ENCODE measurements around the gene RXRA.

Gene RXRA

GRCh38 chr9:134419684-134420076 is 93.4 kb downstream of the RXRA start:
- Histone ChIP-seq H3K9me3 (ENCODE audit: insufficient read depth, low read depth, low read length) (no peaks in the 10 kb centered on the region), H3K27ac (ENCODE audit: low read depth, low read length) (no peak overlapping the region), H3K4me3 (ENCODE audit: low read length) (no peak overlapping the region), H3K9ac (ENCODE audit: low read depth, low read length) (no peak overlapping the region), H3K27me3 (ENCODE audit: insufficient read depth, low read length) (no peaks in the 10 kb centered on the region), H3K4me1 (ENCODE audit: insufficient read depth, low read length) (no peaks in the 10 kb centered on the region), H3K36me3 (ENCODE audit: insufficient read depth, low read length) (peaks cover 7% of the 10 kb centered on the region)
- WGBS, result 62% methylated on average over 10 of the region's 10 CpGs

- Histone ChIP-seq H3K4me1 (ENCODE audit: insufficient read depth, low read length) (no peaks in the 10 kb centered on the region), H3K36me3 (ENCODE audit: insufficient read depth, low read length) (peaks cover 7% of the 10 kb centered on the region), H3K9ac (ENCODE audit: low read depth, low read length) (no peak overlapping the region), H3K27me3 (ENCODE audit: insufficient read depth, low read length) (no peaks in the 10 kb centered on the region), H3K9me3 (ENCODE audit: insufficient read depth, low read depth, low read length) (no peaks in the 10 kb centered on the region), H3K27ac (ENCODE audit: low read depth, low read length) (no peak overlapping the region), H3K4me3 (ENCODE audit: low read length) (no peak overlapping the region)
- 95% methylated on average over 18 of the region's 18 CpGs for WGBS
Measured at GRCh38 chr9:134420281-134420845, 94.1 kb downstream of the RXRA start.

- Histone ChIP-seq H3K36me3 (ENCODE audit: insufficient read depth, low read length) (peaks cover 10% of the 10 kb centered on the region), H3K27ac (ENCODE audit: low read depth, low read length) (no peak overlapping the region), H3K9me3 (ENCODE audit: insufficient read depth, low read depth, low read length) (no peaks in the 10 kb centered on the region), H3K9ac (ENCODE audit: low read depth, low read length) (no peak overlapping the region), H3K27me3 (ENCODE audit: insufficient read depth, low read length) (no peaks in the 10 kb centered on the region), H3K4me1 (ENCODE audit: insufficient read depth, low read length) (no peaks in the 10 kb centered on the region), H3K4me3 (ENCODE audit: low read length) (no peak overlapping the region)
- WGBS, result 94% methylated on average over 10 of the region's 10 CpGs
Measured at GRCh38 chr9:134420974-134421432, 94.7 kb downstream of the RXRA start.

DNA sequence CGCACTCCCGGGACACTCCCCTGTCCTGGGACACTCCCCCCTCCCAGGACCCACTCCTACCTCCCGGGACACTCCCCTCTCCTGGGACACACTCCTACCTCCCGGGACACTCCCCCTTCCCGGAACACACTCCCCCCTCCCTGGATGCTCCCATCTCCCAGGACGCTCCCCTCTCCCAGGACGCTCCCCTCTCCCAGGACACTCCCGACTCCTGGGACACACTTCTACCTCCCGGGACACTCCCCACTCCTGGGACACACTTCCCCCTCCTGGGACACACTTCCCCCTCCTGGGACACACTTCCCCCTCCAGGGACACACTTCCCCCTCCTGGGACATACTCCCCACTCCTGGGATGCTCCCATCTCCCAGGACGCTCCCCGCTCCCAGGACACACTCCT is 95.6 kb downstream of the RXRA start:
- H3K9ac ChIP-seq (ENCODE audit: low read depth, low read length), result no peak overlapping the region
- no peak overlapping the region for H3K27ac ChIP-seq (ENCODE audit: low read depth, low read length)

GRCh38 chr9:134422301-134423090 is 96.2 kb downstream of the RXRA start:
- Histone ChIP-seq H3K4me3 (ENCODE audit: low read length) (no peak overlapping the region), H3K27ac (ENCODE audit: low read depth, low read length) (no peak overlapping the region), H3K9me3 (ENCODE audit: insufficient read depth, low read depth, low read length) (no peaks in the 10 kb centered on the region), H3K9ac (ENCODE audit: low read depth, low read length) (no peak overlapping the region), H3K36me3 (ENCODE audit: insufficient read depth, low read length) (peaks cover 10% of the 10 kb centered on the region), H3K27me3 (ENCODE audit: insufficient read depth, low read length) (no peaks in the 10 kb centered on the region), H3K4me1 (ENCODE audit: insufficient read depth, low read length) (no peaks in the 10 kb centered on the region)
- 90% methylated on average over 31 of the region's 32 CpGs for WGBS

More for the DNA sequence above, 95.6 kb downstream of the RXRA start:
- Histone ChIP-seq H3K4me3 (ENCODE audit: low read length) (no peak overlapping the region), H3K4me1 (ENCODE audit: insufficient read depth, low read length) (no peaks in the 10 kb centered on the region), H3K36me3 (ENCODE audit: insufficient read depth, low read length) (peaks cover 10% of the 10 kb centered on the region), H3K9me3 (ENCODE audit: insufficient read depth, low read depth, low read length) (no peaks in the 10 kb centered on the region), H3K27me3 (ENCODE audit: insufficient read depth, low read length) (no peaks in the 10 kb centered on the region)
- WGBS, result 95% methylated on average over 11 of the region's 11 CpGs

DNA sequence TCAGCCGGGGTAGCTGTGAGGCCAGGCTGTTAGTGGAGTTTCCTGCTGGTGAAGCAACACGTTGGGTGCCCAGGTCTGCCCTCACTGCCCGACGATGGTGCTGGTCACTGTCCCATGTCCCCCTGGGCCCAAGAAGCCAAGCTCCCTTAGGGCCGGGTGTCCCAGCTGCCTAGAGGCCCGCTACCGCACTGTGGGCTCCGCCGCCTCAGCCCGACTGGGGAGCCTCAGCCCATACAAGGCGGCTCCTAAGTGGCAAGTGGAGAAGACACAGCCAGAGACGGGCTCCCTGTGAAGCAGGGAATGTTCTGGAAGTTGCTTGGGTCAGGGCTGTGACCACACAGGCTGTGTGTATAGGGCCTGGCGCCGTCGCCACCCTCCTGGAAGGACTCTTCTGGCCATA is 96.9 kb downstream of the RXRA start:
- no peak overlapping the region for H3K9ac ChIP-seq (ENCODE audit: low read depth, low read length)
- peaks cover 10% of the 10 kb centered on the region for H3K36me3 ChIP-seq (ENCODE audit: insufficient read depth, low read length)
- H3K4me3 ChIP-seq (ENCODE audit: low read length), result no peak overlapping the region
- no peaks in the 10 kb centered on the region for H3K27me3 ChIP-seq (ENCODE audit: insufficient read depth, low read length)
- no peak overlapping the region for H3K27ac ChIP-seq (ENCODE audit: low read depth, low read length)
- no peaks in the 10 kb centered on the region for H3K9me3 ChIP-seq (ENCODE audit: insufficient read depth, low read depth, low read length)
- no peaks in the 10 kb centered on the region for H3K4me1 ChIP-seq (ENCODE audit: insufficient read depth, low read length)
- WGBS, result 93% methylated on average over 15 of the region's 15 CpGs

DNA sequence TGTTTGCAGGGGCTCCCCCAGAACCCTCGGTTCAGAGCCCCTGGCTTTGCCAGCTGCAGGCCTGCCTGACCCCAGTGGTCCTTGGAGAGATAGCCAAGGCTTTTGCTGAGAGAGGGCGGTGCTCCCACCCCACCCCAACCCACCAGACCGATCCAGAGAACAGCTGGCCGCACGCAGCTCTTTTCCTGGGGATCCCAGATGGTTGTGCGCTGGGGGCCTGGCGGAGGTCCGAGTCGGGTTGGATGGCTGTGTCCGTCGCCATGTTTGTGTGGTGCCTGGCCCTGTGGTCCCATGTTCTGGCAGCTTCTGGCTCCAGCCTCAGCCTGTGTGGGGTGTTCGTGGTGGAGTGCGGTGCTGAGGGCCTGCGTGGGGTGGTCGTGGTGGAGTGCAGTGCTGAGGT is 97.5 kb downstream of the RXRA start:
- no peak overlapping the region for H3K4me3 ChIP-seq (ENCODE audit: low read length)
- no peaks in the 10 kb centered on the region for H3K4me1 ChIP-seq (ENCODE audit: insufficient read depth, low read length)
- peaks cover 10% of the 10 kb centered on the region for H3K36me3 ChIP-seq (ENCODE audit: insufficient read depth, low read length)
- no peak overlapping the region for H3K9ac ChIP-seq (ENCODE audit: low read depth, low read length)
- no peaks in the 10 kb centered on the region for H3K27me3 ChIP-seq (ENCODE audit: insufficient read depth, low read length)
- no peak overlapping the region for H3K27ac ChIP-seq (ENCODE audit: low read depth, low read length)
- 96% methylated on average over 15 of the region's 15 CpGs for WGBS
- no peaks in the 10 kb centered on the region for H3K9me3 ChIP-seq (ENCODE audit: insufficient read depth, low read depth, low read length)

DNA sequence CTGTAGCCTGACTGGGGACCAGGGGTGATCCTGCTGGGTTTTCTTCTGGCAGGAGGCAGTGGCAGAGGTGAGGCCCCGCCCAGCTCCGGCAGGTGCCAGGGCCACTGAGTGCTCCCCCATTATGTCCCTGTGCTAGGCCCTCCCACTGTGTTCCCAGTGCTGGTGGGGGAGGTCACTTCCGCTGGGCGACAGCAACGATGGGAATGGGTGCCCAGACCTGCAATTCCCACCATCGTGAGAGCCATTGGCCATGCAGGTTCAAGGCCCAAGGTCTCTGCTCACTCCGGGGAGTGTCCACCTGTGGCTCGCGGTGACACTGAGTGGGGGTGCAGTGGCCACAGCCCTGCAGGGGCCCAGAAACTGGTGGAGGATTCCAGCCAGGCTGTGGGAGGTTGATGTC is 98.6 kb downstream of the RXRA start:
- H3K36me3 ChIP-seq (ENCODE audit: insufficient read depth, low read length), result peaks cover 12% of the 10 kb centered on the region
- no peak overlapping the region for H3K4me3 ChIP-seq (ENCODE audit: low read length)
- no peaks in the 10 kb centered on the region for H3K4me1 ChIP-seq (ENCODE audit: insufficient read depth, low read length)
- H3K27me3 ChIP-seq (ENCODE audit: insufficient read depth, low read length), result no peaks in the 10 kb centered on the region
- H3K9me3 ChIP-seq (ENCODE audit: insufficient read depth, low read depth, low read length), result no peaks in the 10 kb centered on the region
- 92% methylated on average over 9 of the region's 9 CpGs for WGBS
- no peak overlapping the region for H3K9ac ChIP-seq (ENCODE audit: low read depth, low read length)
- H3K27ac ChIP-seq (ENCODE audit: low read depth, low read length), result no peak overlapping the region

- 84% methylated on average over 3 of the region's 9 CpGs for WGBS
- Histone ChIP-seq H3K4me3 (ENCODE audit: low read length) (no peak overlapping the region), H3K27ac (ENCODE audit: low read depth, low read length) (no peak overlapping the region), H3K9me3 (ENCODE audit: insufficient read depth, low read depth, low read length) (no peaks in the 10 kb centered on the region), H3K36me3 (ENCODE audit: insufficient read depth, low read length) (peaks cover 12% of the 10 kb centered on the region), H3K9ac (ENCODE audit: low read depth, low read length) (no peak overlapping the region), H3K27me3 (ENCODE audit: insufficient read depth, low read length) (no peaks in the 10 kb centered on the region), H3K4me1 (ENCODE audit: insufficient read depth, low read length) (no peaks in the 10 kb centered on the region)
Measured at GRCh38 chr9:134425401-134425800, 99.1 kb downstream of the RXRA start.

GRCh38 chr9:134425812-134426211 is 99.6 kb downstream of the RXRA start:
- H3K27me3 ChIP-seq (ENCODE audit: insufficient read depth, low read length), result no peaks in the 10 kb centered on the region
- H3K9ac ChIP-seq (ENCODE audit: low read depth, low read length), result no peak overlapping the region
- no peak overlapping the region for H3K27ac ChIP-seq (ENCODE audit: low read depth, low read length)
- 90% methylated on average over 9 of the region's 9 CpGs for whole genome bisulfite sequencing
- H3K4me1 ChIP-seq (ENCODE audit: insufficient read depth, low read length), result no peaks in the 10 kb centered on the region
- peaks cover 12% of the 10 kb centered on the region for H3K36me3 ChIP-seq (ENCODE audit: insufficient read depth, low read length)
- H3K4me3 ChIP-seq (ENCODE audit: low read length), result no peak overlapping the region
- H3K9me3 ChIP-seq (ENCODE audit: insufficient read depth, low read depth, low read length), result no peaks in the 10 kb centered on the region

DNA sequence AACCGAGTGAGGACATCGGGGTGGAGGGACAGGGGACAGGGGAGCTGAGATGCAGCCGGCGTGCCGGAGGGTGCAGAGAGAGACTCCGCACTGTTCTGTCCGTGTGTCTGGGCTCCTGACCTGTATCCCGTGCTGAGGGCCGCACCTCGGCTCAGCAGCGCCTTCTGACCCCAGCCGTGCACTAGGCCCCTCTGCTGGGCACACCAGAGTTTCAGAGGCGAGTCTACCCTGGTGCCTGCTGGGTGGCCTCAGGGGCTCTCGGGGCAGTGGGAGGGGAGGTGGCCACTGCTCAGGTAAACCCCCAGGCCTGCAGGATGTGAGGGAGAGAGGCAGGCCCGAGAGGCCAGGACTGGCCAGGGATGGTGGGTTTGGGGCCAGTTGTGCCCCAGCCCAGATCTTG is 100.2 kb downstream of the RXRA start:
- no peaks in the 10 kb centered on the region for H3K4me1 ChIP-seq (ENCODE audit: insufficient read depth, low read length)
- H3K9me3 ChIP-seq (ENCODE audit: insufficient read depth, low read depth, low read length), result no peaks in the 10 kb centered on the region
- WGBS, result 95% methylated on average over 15 of the region's 15 CpGs
- H3K9ac ChIP-seq (ENCODE audit: low read depth, low read length), result no peak overlapping the region
- H3K4me3 ChIP-seq (ENCODE audit: low read length), result no peak overlapping the region
- H3K36me3 ChIP-seq (ENCODE audit: insufficient read depth, low read length), result peaks cover 12% of the 10 kb centered on the region
- no peaks in the 10 kb centered on the region for H3K27me3 ChIP-seq (ENCODE audit: insufficient read depth, low read length)
- H3K27ac ChIP-seq (ENCODE audit: low read depth, low read length), result no peak overlapping the region

Measured in HUES64 (cell line).